AG09309 (cell line): ENCODE measurements around the gene ROPN1B.
"Not testable (repeated sequence)": the region's sequence is repeated elsewhere in the genome, so short reads cannot be mapped to it uniquely, and the experiment has no call there.

ENCODE experiments used
- DNase-seq: peaks from one replicate; pipeline ENCODE4 v3.0.0-alpha.2; 2010; ENCODE audit warnings: low read depth
- H3K4me3 ChIP-seq: 2 replicates; pipeline ENCODE4 v1.5.1; 2011; ENCODE audit warnings: mild to moderate bottlenecking, low read depth, low read length, moderate library complexity; ENCODE audit not compliant: control insufficient read depth
- TF ChIP-seq, protein P1 (sequence below): IDR thresholded peaks from 2 replicates; pipeline ENCODE4 v1.5.1; 2011; ENCODE audit warnings: mild to moderate bottlenecking, low read depth, low read length, inconsistent platforms; ENCODE audit not compliant: insufficient read depth, control insufficient read depth; ENCODE audit errors: missing control alignments

Gene ROPN1B

GRCh38 chr3:125968701-125969592 lies at the start of gene ROPN1B:
Gene ROPN1B, plus strand, starts transcription at chr3:125969178. Its CDS starts 2,877 bp downstream, at chr3:125972055.
- DNase-seq, H3K4me3 ChIP-seq: not testable (repeated sequence)

DNA sequence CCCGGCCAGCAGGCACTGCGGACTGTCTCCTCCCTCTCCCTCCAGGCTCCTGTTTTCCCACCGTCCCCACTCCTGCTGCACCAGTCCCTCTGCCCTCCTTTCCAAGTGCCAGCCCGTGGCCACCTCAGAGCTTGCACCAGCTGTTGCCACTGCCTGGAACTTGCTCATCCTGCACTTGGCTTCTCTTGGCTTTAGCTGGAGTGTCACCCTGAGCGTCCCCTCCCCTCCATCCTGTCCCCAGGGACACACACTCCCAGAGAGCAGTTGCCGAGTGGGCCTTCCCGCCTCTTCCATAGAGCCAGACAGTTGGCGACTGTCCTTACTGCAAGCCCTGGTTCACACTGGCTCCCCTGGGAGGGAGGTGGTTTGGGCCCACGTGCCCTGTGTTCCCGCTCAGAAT lies 48.8 kb upstream of the ROPN1B start:
- not testable (repeated sequence) for H3K4me3 ChIP-seq, DNase-seq

GRCh38 chr3:125920751-125921279 lies 48.2 kb upstream of the ROPN1B start:
- H3K4me3 ChIP-seq, DNase-seq: not testable (repeated sequence)

DNA sequence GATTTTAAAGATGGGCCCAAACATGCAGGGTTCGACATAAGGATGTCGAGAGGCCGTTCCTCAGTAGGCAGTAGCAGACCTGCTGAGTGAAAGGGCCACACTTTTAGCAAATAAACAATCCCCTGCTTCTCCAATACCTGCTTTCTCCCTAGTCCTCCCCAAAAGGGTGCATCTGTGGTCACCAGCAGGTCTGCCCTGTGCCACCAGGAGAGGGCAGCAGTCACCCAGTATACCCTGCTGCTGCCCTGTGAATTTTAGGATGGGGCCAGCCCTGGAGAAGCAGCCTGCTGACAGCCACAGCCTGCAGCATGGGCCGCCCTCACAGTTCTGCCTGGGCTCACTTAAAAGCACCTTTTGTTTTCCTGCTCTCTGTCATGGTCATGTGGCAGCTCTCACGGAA lies 47.3 kb upstream of the ROPN1B start:
- not testable (repeated sequence) for H3K4me3 ChIP-seq
- TF ChIP-seq, protein P1, sequence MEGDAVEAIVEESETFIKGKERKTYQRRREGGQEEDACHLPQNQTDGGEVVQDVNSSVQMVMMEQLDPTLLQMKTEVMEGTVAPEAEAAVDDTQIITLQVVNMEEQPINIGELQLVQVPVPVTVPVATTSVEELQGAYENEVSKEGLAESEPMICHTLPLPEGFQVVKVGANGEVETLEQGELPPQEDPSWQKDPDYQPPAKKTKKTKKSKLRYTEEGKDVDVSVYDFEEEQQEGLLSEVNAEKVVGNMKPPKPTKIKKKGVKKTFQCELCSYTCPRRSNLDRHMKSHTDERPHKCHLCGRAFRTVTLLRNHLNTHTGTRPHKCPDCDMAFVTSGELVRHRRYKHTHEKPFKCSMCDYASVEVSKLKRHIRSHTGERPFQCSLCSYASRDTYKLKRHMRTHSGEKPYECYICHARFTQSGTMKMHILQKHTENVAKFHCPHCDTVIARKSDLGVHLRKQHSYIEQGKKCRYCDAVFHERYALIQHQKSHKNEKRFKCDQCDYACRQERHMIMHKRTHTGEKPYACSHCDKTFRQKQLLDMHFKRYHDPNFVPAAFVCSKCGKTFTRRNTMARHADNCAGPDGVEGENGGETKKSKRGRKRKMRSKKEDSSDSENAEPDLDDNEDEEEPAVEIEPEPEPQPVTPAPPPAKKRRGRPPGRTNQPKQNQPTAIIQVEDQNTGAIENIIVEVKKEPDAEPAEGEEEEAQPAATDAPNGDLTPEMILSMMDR, result peak; percentile 53
- peak; percentile 3 for DNase-seq

DNA sequence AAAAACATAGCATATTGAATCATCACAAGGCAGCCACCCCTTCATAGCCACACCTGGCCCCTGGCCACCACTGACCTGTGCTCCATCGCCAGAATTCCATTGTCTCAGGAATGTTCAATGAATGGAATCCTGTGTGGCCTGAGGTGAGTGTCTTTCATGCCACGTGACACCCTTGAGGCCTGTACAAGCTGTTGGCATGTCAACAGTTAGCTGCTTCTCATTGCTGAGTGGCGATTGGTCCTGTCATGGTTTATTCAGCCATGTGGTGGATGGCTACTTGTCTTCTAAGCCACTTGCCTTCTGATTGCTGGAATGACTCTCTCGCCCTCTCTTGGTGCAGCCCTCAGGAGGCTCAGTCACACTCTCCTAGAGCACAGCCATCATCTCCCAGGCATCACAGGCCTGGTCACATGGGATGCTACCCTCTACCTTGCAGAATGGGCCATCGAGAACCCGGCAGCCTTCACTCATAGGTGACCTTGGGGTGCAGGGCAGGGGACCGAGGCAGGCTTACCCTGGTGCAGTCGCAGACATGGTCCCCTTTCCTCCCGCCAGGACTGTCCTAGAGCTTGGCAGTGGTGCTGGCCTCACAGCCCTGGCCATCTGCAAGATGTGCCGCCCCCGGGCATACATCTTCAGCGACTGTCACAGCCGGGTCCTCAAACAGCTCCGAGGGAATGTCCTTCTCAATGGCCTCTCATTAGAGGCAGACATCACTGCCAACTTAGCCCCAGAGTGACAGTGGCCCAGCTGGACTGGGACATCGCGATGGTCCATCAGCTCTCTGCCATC lies 45.5 kb upstream of the ROPN1B start:
- DNase-seq, H3K4me3 ChIP-seq: not testable (repeated sequence)

DNA sequence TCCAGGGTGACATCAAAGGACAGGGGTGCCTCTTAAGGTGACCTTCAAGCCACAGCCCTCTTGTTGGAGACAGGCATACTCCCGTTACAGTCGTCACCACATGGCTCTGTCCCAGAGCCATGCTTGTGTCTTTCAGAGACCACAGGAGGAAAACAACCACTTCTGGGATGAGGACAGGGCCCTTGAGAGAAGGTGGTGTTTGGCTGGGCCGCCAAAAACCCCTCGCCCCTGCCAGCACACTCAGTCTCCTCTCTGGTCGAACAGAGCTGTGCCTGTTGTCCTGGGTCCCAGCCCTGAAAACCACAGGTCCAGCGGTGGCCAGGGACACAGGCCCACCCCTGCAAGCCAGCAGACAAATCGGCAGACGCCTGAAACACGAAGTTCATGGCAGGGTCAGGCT lies 44.7 kb upstream of the ROPN1B start:
- H3K4me3 ChIP-seq, DNase-seq: not testable (repeated sequence)

DNA sequence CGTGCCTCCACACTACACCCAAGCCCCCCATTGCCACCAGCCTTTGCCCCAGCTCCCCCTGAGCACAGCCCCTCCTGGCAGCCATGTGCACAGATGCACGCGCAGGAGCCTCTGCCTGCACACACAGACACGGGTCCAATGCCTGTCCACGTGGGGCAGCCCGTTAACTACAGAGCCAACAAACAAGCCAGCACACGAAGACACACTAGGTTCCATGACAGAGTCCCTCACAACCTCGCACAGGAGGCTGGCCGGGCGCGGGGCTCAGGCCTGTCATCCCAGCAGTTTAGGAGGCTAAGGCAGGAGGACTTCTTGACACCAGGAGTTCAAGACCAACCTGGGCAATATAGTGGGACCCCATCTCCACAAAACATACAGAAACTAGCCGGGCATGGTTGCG lies 43.3 kb upstream of the ROPN1B start:
- not testable (repeated sequence) for DNase-seq, H3K4me3 ChIP-seq

DNA sequence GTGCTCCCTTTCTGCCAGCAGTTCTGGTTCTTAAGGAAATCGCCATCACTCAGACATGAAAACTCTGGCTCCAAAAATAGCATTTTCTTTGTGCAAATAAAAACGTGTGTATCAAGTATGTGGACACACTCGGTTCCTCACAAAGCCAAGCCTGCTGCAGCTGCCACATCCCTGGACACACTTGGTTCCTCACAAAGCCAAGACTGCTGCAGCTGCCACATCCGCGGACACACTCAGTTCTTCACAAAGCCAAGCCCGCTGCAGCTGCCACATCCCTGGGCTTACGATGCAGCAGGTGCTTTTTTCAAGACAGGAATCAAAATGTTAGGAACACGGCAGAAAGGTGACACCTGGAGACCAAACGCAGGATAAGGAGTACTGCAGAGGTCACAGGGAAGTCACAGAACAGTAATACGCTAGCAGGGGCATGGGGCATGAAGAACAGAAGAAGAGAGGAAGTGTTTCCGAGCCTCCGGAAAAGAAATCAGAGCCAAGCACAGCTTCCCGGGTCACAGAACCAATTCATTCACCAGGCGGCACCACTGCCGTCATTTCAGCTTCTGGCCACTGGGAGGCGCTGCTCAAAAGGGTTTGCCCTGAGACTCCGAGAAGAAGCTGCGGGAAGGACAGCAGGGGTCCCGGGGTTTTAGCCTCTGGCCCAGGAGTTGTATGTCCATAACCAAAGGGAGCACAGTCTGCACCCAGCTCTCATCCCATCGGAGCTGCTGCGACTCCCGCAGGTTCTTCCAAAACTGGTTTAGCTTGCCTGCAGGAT lies 40.0 kb upstream of the ROPN1B start:
- DNase-seq, result not testable (repeated sequence)
- TF ChIP-seq, protein P1, result peak; percentile 48

DNA sequence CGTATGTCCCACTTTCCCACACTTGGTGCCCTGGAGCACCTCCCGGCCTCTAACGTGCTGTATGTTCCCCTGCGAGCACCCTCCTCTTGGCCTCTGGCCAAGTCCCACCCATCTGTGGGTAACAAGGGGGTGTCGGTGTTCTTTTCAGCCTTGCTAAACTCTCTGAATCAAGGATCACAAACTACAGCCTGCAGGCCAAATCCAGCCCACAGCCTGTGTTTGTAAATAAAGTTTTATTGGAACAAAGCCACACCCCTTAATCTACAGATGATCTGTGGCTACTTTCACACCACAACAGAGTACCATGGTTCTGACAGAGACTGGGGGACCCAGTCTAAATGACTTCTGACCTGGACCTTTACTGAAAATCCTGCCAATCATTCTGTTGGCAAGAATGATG lies 39.2 kb upstream of the ROPN1B start:
- H3K4me3 ChIP-seq, DNase-seq: not testable (repeated sequence)

More for the DNA sequence above, 40.0 kb upstream of the ROPN1B start:
- H3K4me3 ChIP-seq, result not testable (repeated sequence)

GRCh38 chr3:125931355-125931880 lies 37.6 kb upstream of the ROPN1B start:
- not testable (repeated sequence) for H3K4me3 ChIP-seq, DNase-seq

DNA sequence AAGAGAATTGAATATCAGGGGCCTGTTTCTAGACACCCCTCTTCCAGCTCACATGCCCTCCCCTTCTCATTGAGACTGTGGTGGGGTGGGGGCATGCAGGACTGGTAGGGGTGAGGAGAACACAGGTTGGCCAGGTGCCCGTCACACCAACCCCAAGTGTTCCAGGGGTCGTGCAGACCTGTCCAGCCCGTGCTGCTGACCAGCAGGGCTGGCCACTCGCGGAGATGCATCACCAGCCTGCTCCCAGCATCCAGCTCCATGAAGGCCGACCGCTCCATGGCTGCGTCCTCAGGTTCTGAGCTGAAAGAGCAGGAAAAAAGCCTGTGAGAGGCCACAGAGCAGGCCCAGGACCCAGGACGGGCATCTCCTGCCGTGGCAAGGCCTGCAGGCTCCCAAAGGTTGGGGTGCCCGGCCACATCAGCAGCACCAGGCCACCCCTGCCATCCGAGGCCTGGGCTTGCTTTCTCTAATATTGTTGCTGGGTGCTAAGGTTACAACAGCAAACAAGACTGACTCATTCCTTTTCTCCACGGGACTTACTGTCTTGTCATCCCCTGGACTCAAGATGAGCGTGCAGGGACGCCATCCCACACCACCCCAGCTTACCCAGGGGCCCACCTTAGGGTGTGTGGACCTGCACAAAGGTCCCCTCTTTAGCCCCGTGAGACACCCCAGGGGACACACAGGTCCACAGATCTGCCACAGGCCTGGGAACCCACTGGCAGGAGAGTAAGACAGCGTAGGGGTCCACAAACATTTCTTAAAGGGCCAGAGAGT lies 35.4 kb upstream of the ROPN1B start:
- not testable (repeated sequence) for DNase-seq, H3K4me3 ChIP-seq

DNA sequence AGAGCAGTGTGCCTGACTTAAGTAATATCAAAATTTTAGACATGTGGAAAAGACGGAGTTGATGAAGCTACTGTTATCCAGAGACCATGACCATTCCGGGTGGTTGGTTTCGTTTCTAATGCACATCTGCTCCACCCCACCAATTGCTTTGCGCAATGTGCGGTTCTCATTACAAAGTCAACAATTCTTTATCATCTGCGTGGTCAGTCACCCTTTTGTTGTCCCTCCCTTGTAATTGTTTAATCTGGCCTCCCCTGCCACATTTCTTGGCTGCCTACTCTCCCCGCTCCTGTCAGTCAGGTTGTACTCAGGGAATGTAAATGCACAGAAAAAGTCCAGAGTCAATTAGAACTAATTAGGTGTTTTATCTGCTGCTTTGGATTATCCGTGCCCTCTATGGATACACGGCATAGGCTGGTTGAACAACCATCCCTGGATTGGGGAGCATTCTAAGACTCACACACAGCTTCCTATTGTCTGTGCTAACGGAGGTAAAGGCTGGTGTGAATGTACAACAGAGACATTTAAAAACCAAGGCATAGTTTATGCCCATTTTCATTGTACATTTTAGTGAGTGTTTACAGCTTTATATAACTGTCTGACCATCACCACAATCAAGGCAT lies 33.6 kb upstream of the ROPN1B start:
- DNase-seq, H3K4me3 ChIP-seq: not testable (repeated sequence)
